Mammary epithelial cell (primary cell): ENCODE data around the gene DCAF8.

Experiments used
- EZH2 ChIP-seq: IDR thresholded peaks from 2 replicates; pipeline ENCODE4 v1.6.1; 2012; ENCODE audit warnings: low read length, inconsistent platforms, borderline replicate concordance
- TF ChIP-seq, protein P1 (sequence below), 2 donors: IDR thresholded peaks in 1 of 2; conservative IDR thresholded peaks in 1 of 2; 2 replicates each; pipeline ENCODE4 v1.5.1; 2011 to 2012; ENCODE audit warnings: inconsistent platforms in 2 of 2, low read length in 2 of 2, mild to moderate bottlenecking in 2 of 2, control low read depth in 1 of 2, low read depth in 1 of 2; ENCODE audit not compliant: insufficient read depth in 1 of 2; ENCODE audit errors: extremely low read depth in 1 of 2

DNA sequence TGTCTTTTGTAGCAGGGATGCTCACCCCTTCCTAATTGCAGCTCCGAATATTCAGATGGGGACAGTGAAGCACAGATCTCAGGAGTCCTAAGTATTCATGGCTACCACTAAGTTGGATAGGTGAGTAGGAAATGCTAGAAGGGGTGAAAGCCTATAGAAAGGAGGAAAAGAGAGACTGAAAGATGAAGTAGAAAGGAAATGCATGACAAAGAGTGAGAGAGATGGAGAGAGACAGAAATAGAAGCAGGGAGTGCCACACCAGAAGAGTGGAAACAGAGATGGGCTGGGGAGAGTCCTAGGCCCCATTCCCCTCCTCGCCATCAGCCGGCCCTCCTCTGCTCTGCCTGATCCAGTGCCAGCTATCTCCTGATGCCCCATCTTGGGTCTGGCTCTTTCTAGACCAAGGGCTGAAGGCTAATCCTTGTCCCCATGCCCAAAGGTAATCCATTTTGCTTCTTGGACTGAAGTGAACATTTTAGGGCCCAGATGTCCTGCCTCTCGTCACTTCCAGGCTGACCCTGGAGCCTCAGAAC is 55.2 kb downstream of the DCAF8 start:
- TF ChIP-seq, protein P1, sequence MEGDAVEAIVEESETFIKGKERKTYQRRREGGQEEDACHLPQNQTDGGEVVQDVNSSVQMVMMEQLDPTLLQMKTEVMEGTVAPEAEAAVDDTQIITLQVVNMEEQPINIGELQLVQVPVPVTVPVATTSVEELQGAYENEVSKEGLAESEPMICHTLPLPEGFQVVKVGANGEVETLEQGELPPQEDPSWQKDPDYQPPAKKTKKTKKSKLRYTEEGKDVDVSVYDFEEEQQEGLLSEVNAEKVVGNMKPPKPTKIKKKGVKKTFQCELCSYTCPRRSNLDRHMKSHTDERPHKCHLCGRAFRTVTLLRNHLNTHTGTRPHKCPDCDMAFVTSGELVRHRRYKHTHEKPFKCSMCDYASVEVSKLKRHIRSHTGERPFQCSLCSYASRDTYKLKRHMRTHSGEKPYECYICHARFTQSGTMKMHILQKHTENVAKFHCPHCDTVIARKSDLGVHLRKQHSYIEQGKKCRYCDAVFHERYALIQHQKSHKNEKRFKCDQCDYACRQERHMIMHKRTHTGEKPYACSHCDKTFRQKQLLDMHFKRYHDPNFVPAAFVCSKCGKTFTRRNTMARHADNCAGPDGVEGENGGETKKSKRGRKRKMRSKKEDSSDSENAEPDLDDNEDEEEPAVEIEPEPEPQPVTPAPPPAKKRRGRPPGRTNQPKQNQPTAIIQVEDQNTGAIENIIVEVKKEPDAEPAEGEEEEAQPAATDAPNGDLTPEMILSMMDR (conservative IDR thresholded peaks at IDR 0.05 in 1 of 2, IDR thresholded peaks at IDR 0.05 in 1 of 2; ENCODE audit: extremely low read depth in 1 of 2, insufficient read depth in 1 of 2, low read depth in 1 of 2, low read length in 2 of 2): no peak
- no peak for TF ChIP-seq EZH2
